Endothelial cell of umbilical vein (primary cell): ENCODE measurements around the gene DOCK8. TPM values are rescaled to one million over a fixed set of nuclear protein-coding genes. Genes with fewer than 3 reads are reported as not detected.

Experiments
- BruUV-seq: library from RNA; stranded (reverse); fragments of 400-500 nt; replicated peaks from 2 replicates; lab custom pipeline; 2021; lab: Mats Ljungman, UMichigan
- CTCF ChIA-PET: fragments of 300-600, 350-600 bp; sonication (Branson Sonifier 250); formaldehyde crosslinking; loops from one replicate; lab custom pipeline; 2021; ENCODE audit warnings: antibody characterized with exemption, inconsistent platforms; lab: Charles Lee
- POLR2A ChIA-PET: fragments of 300-600, 350-600 bp; sonication (Branson Sonifier 250); formaldehyde crosslinking; loops from one replicate; lab custom pipeline; 2021; ENCODE audit warnings: antibody characterized with exemption, inconsistent platforms; lab: Charles Lee
- DNase-seq: peaks from one replicate; pipeline ENCODE4 v3.0.0-alpha.2; 2011; ENCODE audit warnings: low read depth, low spot score
- FAIRE-seq: peaks from 2 replicates; lab custom pipeline; 2011; peaks lifted over from hg19 to GRCh38; lab: Jason Lieb, UNC
- H2AFZ ChIP-seq: 2 replicates; pipeline ENCODE4 v1.6.0; 2012; ENCODE audit warnings: low read depth, low read length, control low read depth, inconsistent platforms
- H3K27ac ChIP-seq: 2 replicates; pipeline ENCODE4 v1.5.1; 2011; ENCODE audit warnings: low read depth, mild to moderate bottlenecking, control low read depth, low read length, moderate library complexity; ENCODE audit not compliant: insufficient read depth
- H3K27me3 ChIP-seq, 2 experiments: 2 replicates each; pipeline versions ENCODE4 v1.6.0 to v1.6.1; 2011; ENCODE audit warnings: low read length in 2 of 2, mixed read lengths in 1 of 2; ENCODE audit not compliant: control insufficient read depth in 2 of 2, insufficient read depth in 2 of 2
- H3K36me3 ChIP-seq, 2 experiments: 2 replicates in 1 of 2; 3 replicates in 1 of 2; pipeline ENCODE4 v1.5.1; 2011; ENCODE audit warnings: low read length in 2 of 2, mild to moderate bottlenecking in 1 of 2, moderate library complexity in 1 of 2; ENCODE audit not compliant: control insufficient read depth in 2 of 2, insufficient read depth in 2 of 2; ENCODE audit errors: extremely low read depth in 1 of 2
- H3K4me1 ChIP-seq: 3 replicates; pipeline ENCODE4 v1.5.1; 2011; ENCODE audit warnings: mild to moderate bottlenecking, low read length; ENCODE audit not compliant: control insufficient read depth, insufficient read depth; ENCODE audit errors: extremely low read depth
- H3K4me2 ChIP-seq: 2 replicates; pipeline ENCODE4 v1.6.1; 2011; ENCODE audit warnings: low read length, control low read depth, mixed read lengths; ENCODE audit not compliant: insufficient read depth
- H3K4me3 ChIP-seq, 3 experiments: fragments of 200-600 bp in 1 of 3; sonication (generic), shearing (Covaris generic) in 1 of 3; replicated peaks in 1 of 3; 2 replicates each; pipeline ENCODE4 v1.5.1; 2011 to 2016; ENCODE audit warnings: control low read depth in 3 of 3, low read length in 3 of 3, mild to moderate bottlenecking in 2 of 3, inconsistent platforms in 1 of 3, low read depth in 1 of 3, moderate library complexity in 1 of 3; ENCODE audit not compliant: insufficient read depth in 1 of 3
- H3K79me2 ChIP-seq: 2 replicates; pipeline ENCODE4 v1.6.0; 2012; ENCODE audit warnings: low read length, inconsistent platforms; ENCODE audit not compliant: control insufficient read depth, insufficient read depth
- H3K9ac ChIP-seq: replicated peaks from 2 replicates; pipeline ENCODE3; 2011; ENCODE audit warnings: low read length, control low read depth; ENCODE audit not compliant: insufficient read depth; ENCODE audit errors: extremely low read depth
- H3K9me1 ChIP-seq: replicated peaks from 3 replicates; pipeline ENCODE4 v1.6.0; 2011; ENCODE audit warnings: mild to moderate bottlenecking, low read length; ENCODE audit not compliant: control insufficient read depth, insufficient read depth; ENCODE audit errors: extremely low read depth
- H3K9me3 ChIP-seq: replicated peaks from 2 replicates; pipeline ENCODE4 v1.5.1; 2012; ENCODE audit warnings: low read length, inconsistent platforms; ENCODE audit not compliant: control insufficient read depth, insufficient read depth
- H4K20me1 ChIP-seq: replicated peaks from 2 replicates; pipeline ENCODE3; 2011; ENCODE audit warnings: mild to moderate bottlenecking, low read length; ENCODE audit not compliant: control insufficient read depth, insufficient read depth; ENCODE audit errors: extremely low read depth
- EZH2 ChIP-seq: IDR thresholded peaks from 2 replicates; pipeline ENCODE4 v1.6.1; 2012; ENCODE audit warnings: borderline replicate concordance, low read depth, mild to moderate bottlenecking, moderate library complexity, low read length, inconsistent platforms; ENCODE audit not compliant: severe bottlenecking
- FOS ChIP-seq: IDR thresholded peaks from 2 replicates; pipeline ENCODE4 v1.6.1; 2011; ENCODE audit warnings: mild to moderate bottlenecking, low read length, moderate library complexity, borderline replicate concordance; ENCODE audit not compliant: insufficient read depth
- GATA2 ChIP-seq: IDR thresholded peaks from 2 replicates; pipeline ENCODE4 v1.7.0; 2011; ENCODE audit warnings: low read depth, mild to moderate bottlenecking, moderate library complexity, mixed read lengths, low read length; ENCODE audit not compliant: insufficient read length, insufficient read depth
- JUN ChIP-seq: IDR thresholded peaks from 2 replicates; pipeline ENCODE4 v1.6.1; 2011; ENCODE audit warnings: borderline replicate concordance, low read depth; ENCODE audit not compliant: insufficient read length, insufficient read depth
- MYC ChIP-seq: IDR thresholded peaks from one replicate; pipeline ENCODE4 v1.6.1; 2011; ENCODE audit warnings: mild to moderate bottlenecking, low read depth, low read length
- POLR2A ChIP-seq: IDR thresholded peaks from 2 replicates; pipeline ENCODE4 v1.6.1; 2012; ENCODE audit warnings: low read depth, mild to moderate bottlenecking, control low read depth, low read length
- POLR2AphosphoS5 ChIP-seq: IDR thresholded peaks from 2 replicates; pipeline ENCODE4 v1.6.1; 2012; ENCODE audit warnings: low read depth, mild to moderate bottlenecking, control low read depth, low read length, moderate library complexity; ENCODE audit not compliant: insufficient read depth
- dilution Hi-C: fragments of 300-500 bp; cut with MboI; formaldehyde crosslinking; loops from one replicate; pipeline ENCODE4 v1.15.0; 2019; ENCODE audit warnings: low sequenced_read_pairs; ENCODE audit not compliant: extremely low pct_ligation_motif_present
- intact Hi-C: fragments of 100-400 bp; cut with micrococcal nuclease; formaldehyde crosslinking; loops from one replicate; pipeline ENCODE4 v1.10.0; 2022
- polyA plus RNA-seq, 4 experiments: library from polyadenylated mRNA; depleted of rRNA in 3 of 4; stranded (reverse) in 3 of 4; unstranded in 1 of 4; fragments of >200 nt; gene quantifications; 2 replicates each; pipeline versions ENCODE4 v1.2.1 to v1.2.3, GENCODE V29; 2011 to 2012; ENCODE audit warnings: missing spikeins in 1 of 4
- total RNA-seq: library from RNA; stranded (reverse); gene quantifications from 2 replicates; pipeline ENCODE4 v1.2.3, GENCODE V29; 2021
- TF ChIP-seq, protein P1 (sequence below): IDR thresholded peaks from 2 replicates; pipeline ENCODE4 v1.6.1; 2011; ENCODE audit not compliant: insufficient read depth, insufficient read length
- TF ChIP-seq, protein P2 (sequence below), 2 donors: IDR thresholded peaks; 1 replicate in 1 of 2; 2 replicates in 1 of 2; pipeline ENCODE4 v1.5.1; 2011; ENCODE audit warnings: low read length in 2 of 2, mild to moderate bottlenecking in 2 of 2, moderate library complexity in 2 of 2, control low read depth in 1 of 2, inconsistent platforms in 1 of 2, low read depth in 1 of 2; ENCODE audit not compliant: insufficient read depth in 1 of 2; ENCODE audit errors: extremely low read depth in 1 of 2

DOCK8 gene
- total and polyA plus RNA-seq, 2 donors (not counting 3 experiments of a cell fraction or from before 2014, with no cell fraction given) = 0.54 to 1.3 TPM

DNA sequence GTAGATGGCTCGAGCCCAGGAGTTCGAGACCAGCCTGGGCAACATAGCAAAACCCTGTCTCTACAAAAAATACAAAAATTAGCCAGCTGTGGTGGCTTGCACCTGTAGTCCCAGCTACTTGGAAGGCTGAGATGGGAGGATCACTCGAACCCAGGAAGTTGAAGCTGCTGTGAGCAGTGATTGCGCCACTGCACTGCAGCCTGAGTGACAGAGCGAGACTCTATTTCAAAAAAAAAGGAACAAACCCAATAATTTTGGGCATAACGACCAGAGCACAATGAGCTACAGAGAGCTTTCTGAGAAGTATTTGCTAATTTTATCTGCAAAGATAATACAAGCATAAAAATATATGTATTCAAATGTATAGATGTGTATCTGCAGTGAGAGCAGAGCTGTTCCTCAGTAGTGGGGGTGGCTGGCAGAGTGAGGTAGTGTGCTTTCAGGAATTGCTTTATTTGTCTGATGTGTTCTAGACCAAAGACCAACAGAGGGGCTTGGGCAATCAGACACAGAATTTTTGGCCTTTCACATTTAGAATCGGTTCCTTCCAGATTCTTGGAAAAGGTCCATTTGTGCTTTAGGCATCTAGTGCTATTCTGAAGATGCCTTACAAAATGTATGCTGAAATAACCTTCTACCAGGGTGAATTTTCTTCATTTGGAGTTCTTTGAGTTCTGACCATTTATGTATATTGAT lies 5.2 kb downstream of the DOCK8 start:
- H3K9me3 ChIP-seq = no peaks in the 10 kb centered on the region

More for the DNA sequence above, 5.2 kb downstream of the DOCK8 start:
- peaks cover 12% of the 10 kb centered on the region for H3K4me1 ChIP-seq
- no peak overlapping the region for H3K9ac ChIP-seq
- ChIA-PET POLR2A (no interaction called here), CTCF (no interaction called here)
- H3K4me3 ChIP-seq = no peak overlapping the region
- H2AFZ ChIP-seq = no peak overlapping the region
- H3K9me1 ChIP-seq = peaks cover 2% of the 10 kb centered on the region
- BruUV-seq = no TSS peak
- FAIRE-seq = no peak
- H3K79me2 ChIP-seq = no peaks in the 10 kb centered on the region
- DNase-seq = no peak
- H3K27me3 ChIP-seq = peaks cover 4 to 23% of the 10 kb centered on the region in 2 experiments
- TF ChIP-seq POLR2A (no peak), POLR2AphosphoS5 (no peak), EZH2 (no peak), GATA2 (no peak), JUN (no peak), MYC (no peak), FOS (no peak)
- TF ChIP-seq, protein P1, sequence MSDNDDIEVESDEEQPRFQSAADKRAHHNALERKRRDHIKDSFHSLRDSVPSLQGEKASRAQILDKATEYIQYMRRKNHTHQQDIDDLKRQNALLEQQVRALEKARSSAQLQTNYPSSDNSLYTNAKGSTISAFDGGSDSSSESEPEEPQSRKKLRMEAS = no peak
- TF ChIP-seq, protein P2, sequence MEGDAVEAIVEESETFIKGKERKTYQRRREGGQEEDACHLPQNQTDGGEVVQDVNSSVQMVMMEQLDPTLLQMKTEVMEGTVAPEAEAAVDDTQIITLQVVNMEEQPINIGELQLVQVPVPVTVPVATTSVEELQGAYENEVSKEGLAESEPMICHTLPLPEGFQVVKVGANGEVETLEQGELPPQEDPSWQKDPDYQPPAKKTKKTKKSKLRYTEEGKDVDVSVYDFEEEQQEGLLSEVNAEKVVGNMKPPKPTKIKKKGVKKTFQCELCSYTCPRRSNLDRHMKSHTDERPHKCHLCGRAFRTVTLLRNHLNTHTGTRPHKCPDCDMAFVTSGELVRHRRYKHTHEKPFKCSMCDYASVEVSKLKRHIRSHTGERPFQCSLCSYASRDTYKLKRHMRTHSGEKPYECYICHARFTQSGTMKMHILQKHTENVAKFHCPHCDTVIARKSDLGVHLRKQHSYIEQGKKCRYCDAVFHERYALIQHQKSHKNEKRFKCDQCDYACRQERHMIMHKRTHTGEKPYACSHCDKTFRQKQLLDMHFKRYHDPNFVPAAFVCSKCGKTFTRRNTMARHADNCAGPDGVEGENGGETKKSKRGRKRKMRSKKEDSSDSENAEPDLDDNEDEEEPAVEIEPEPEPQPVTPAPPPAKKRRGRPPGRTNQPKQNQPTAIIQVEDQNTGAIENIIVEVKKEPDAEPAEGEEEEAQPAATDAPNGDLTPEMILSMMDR (IDR thresholded peaks at IDR 0.05; ENCODE audit: extremely low read depth in 1 of 2, insufficient read depth in 1 of 2, low read depth in 1 of 2, low read length in 2 of 2) = no peak
- H3K36me3 ChIP-seq = no peaks in the 10 kb centered on the region
- H4K20me1 ChIP-seq = no peaks in the 10 kb centered on the region
- intact Hi-C loops = no loop called here
- H3K4me2 ChIP-seq = no peak overlapping the region
- dilution Hi-C loops = no loop called here
- no peak overlapping the region for H3K27ac ChIP-seq
